Fibroblast of lung (primary cell): ENCODE data around the gene TRIP12.

ENCODE experiments used
- EZH2 ChIP-seq: IDR thresholded peaks from 2 replicates; pipeline ENCODE4 v1.5.1; 2012; ENCODE audit warnings: low read length, control low read depth, mild to moderate bottlenecking; ENCODE audit errors: missing control alignments
- TF ChIP-seq, protein P1 (sequence below), 2 donors: IDR thresholded peaks in 1 of 2; conservative IDR thresholded peaks in 1 of 2; 1 replicate in 1 of 2; 2 replicates in 1 of 2; pipeline ENCODE4 v1.5.1; 2011 to 2012; ENCODE audit warnings: low read length in 2 of 2, control low read depth in 1 of 2, inconsistent platforms in 1 of 2, low read depth in 1 of 2, mild to moderate bottlenecking in 1 of 2

DNA sequence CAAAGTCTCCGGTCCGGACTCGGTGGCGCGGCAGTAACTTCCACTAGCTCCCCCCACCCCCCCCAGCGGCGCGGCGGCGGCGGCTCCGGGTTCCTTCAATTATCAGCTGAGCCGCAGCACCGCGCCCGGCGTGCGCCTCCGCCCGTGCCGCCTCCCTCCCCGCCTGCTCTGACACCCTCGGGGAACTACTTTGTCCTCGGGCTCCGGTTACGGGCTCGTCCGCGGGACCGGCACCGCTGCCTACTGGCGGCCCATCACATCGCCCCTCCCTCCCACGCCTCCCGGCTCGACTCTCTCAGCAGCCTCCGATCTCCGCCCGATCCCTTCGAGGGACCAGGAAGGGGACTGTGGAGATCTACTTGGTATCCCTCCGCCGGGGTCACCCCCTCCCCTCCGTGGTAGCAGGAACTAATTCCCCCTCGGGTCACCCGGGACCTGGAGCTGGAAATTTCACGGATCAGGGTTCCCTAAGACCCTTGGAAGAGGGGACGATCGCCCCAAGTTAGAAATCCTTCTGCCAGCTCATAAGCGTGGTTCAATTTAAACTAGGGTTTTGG is at the start of gene TRIP12:
- no peak for TF ChIP-seq EZH2
- TF ChIP-seq, protein P1, sequence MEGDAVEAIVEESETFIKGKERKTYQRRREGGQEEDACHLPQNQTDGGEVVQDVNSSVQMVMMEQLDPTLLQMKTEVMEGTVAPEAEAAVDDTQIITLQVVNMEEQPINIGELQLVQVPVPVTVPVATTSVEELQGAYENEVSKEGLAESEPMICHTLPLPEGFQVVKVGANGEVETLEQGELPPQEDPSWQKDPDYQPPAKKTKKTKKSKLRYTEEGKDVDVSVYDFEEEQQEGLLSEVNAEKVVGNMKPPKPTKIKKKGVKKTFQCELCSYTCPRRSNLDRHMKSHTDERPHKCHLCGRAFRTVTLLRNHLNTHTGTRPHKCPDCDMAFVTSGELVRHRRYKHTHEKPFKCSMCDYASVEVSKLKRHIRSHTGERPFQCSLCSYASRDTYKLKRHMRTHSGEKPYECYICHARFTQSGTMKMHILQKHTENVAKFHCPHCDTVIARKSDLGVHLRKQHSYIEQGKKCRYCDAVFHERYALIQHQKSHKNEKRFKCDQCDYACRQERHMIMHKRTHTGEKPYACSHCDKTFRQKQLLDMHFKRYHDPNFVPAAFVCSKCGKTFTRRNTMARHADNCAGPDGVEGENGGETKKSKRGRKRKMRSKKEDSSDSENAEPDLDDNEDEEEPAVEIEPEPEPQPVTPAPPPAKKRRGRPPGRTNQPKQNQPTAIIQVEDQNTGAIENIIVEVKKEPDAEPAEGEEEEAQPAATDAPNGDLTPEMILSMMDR (conservative IDR thresholded peaks at IDR 0.05 in 1 of 2, IDR thresholded peaks at IDR 0.05 in 1 of 2; ENCODE audit: low read depth in 1 of 2, low read length in 2 of 2), result no peak
